HepG2 (cell line): ENCODE results near the gene NEDD8. TPM values are rescaled to one million over a fixed set of nuclear protein-coding genes. Genes with fewer than 3 reads are reported as not detected.
A peak's percentile ranks its signal among the peaks of the same experiment; 100 is the strongest.

Experiments
- ADNP ChIP-seq: sonication (generic); formaldehyde crosslinking; IDR thresholded peaks from 2 replicates; pipeline ENCODE4 v1.4.0; 2020; ENCODE audit warnings: missing genetic modification reagents
- ARNT2 ChIP-seq: sonication (generic); formaldehyde crosslinking; IDR thresholded peaks from 2 replicates; pipeline ENCODE4 v1.8.0; 2022; ENCODE audit warnings: mild to moderate bottlenecking, low read depth, missing genetic modification reagents, moderate library complexity
- BCL3 ChIP-seq: sonication (generic); formaldehyde crosslinking; IDR thresholded peaks from 2 replicates; pipeline ENCODE4 v1.5.1; 2020; ENCODE audit warnings: mild to moderate bottlenecking, missing genetic modification reagents, moderate library complexity
- CHCHD3 ChIP-seq: sonication (generic); formaldehyde crosslinking; IDR thresholded peaks from 2 replicates; pipeline ENCODE4 v1.8.0; 2022; ENCODE audit warnings: mild to moderate bottlenecking, missing genetic modification reagents, moderate library complexity
- FUBP1 ChIP-seq: sonication (generic); formaldehyde crosslinking; IDR thresholded peaks from 2 replicates; pipeline ENCODE4 v1.5.1; 2020; ENCODE audit warnings: missing genetic modification reagents, mild to moderate bottlenecking, borderline replicate concordance
- HNRNPLL ChIP-seq: fragments of 200-400 bp; formaldehyde crosslinking; IDR thresholded peaks from 2 replicates; pipeline ENCODE4 v1.6.1; 2017; ENCODE audit warnings: mild to moderate bottlenecking, low read depth, low read length; ENCODE audit not compliant: poor library complexity, severe bottlenecking
- ISX ChIP-seq: sonication (generic); formaldehyde crosslinking; conservative IDR thresholded peaks from 2 replicates; pipeline ENCODE4 v1.5.0; 2020; ENCODE audit warnings: missing genetic modification reagents
- MAX ChIP-seq: IDR thresholded peaks from 2 replicates; pipeline ENCODE4 v1.6.1; 2012; ENCODE audit warnings: inconsistent platforms
- MED13 ChIP-seq: sonication (generic); formaldehyde crosslinking; IDR thresholded peaks from 2 replicates; pipeline ENCODE4 v1.5.0; 2020; ENCODE audit warnings: missing genetic modification reagents
- POLR2AphosphoS5 ChIP-seq: IDR thresholded peaks from 2 replicates; pipeline ENCODE4 v1.6.1; 2012; ENCODE audit warnings: low read depth, low read length
- RBM22 ChIP-seq: fragments of 200-400 bp; formaldehyde crosslinking; optimal IDR thresholded peaks from 2 replicates; pipeline ENCODE3; 2017; ENCODE audit warnings: mild to moderate bottlenecking, low read length, moderate library complexity
- REPIN1 ChIP-seq: sonication (generic); formaldehyde crosslinking; IDR thresholded peaks from 2 replicates; pipeline ENCODE4 v1.8.0; 2022; ENCODE audit warnings: missing genetic modification reagents, low read depth, mild to moderate bottlenecking, borderline replicate concordance
- SALL1 ChIP-seq: sonication (generic); formaldehyde crosslinking; IDR thresholded peaks from 2 replicates; pipeline ENCODE4 v1.8.0; 2022; ENCODE audit warnings: mild to moderate bottlenecking, missing genetic modification reagents
- SKIL ChIP-seq: sonication (generic); formaldehyde crosslinking; IDR thresholded peaks from 2 replicates; pipeline ENCODE4 v1.8.0; 2022; ENCODE audit warnings: missing genetic modification reagents, mild to moderate bottlenecking, moderate library complexity, borderline replicate concordance
- ZBTB7B ChIP-seq: sonication (generic); formaldehyde crosslinking; IDR thresholded peaks from 2 replicates; pipeline ENCODE4 v1.4.0; 2020; ENCODE audit warnings: missing genetic modification reagents
- ZFY ChIP-seq: sonication (generic); formaldehyde crosslinking; IDR thresholded peaks from 2 replicates; pipeline ENCODE4 v1.4.0; 2020; ENCODE audit warnings: missing genetic modification reagents
- ZKSCAN1 ChIP-seq: fragments of 150-350 bp; IDR thresholded peaks from 2 replicates; pipeline ENCODE4 v1.6.1; 2014; ENCODE audit warnings: low read length
- ZNF18 ChIP-seq: sonication (generic); formaldehyde crosslinking; IDR thresholded peaks from 2 replicates; pipeline ENCODE4 v1.8.0; 2022; ENCODE audit warnings: mild to moderate bottlenecking, missing genetic modification reagents; ENCODE audit not compliant: insufficient replicate concordance
- ZNF354B ChIP-seq: sonication (generic); formaldehyde crosslinking; IDR thresholded peaks from 2 replicates; pipeline ENCODE4 v1.8.0; 2022; ENCODE audit warnings: mild to moderate bottlenecking, missing genetic modification reagents
- ZNF549 ChIP-seq: sonication (generic); formaldehyde crosslinking; IDR thresholded peaks from 2 replicates; pipeline ENCODE4 v1.5.0; 2020; ENCODE audit warnings: missing genetic modification reagents
- ZNF644 ChIP-seq: IDR thresholded peaks from 2 replicates; pipeline ENCODE4 v1.6.1; 2016; ENCODE audit warnings: low read depth
- ZSCAN22 ChIP-seq: sonication (generic); formaldehyde crosslinking; IDR thresholded peaks from 2 replicates; pipeline ENCODE4 v1.4.0; 2020; ENCODE audit warnings: mild to moderate bottlenecking, missing genetic modification reagents
- polyA plus RNA-seq, 8 experiments: library from polyadenylated mRNA; depleted of rRNA in 3 of 8; stranded (reverse) in 7 of 8; unstranded in 1 of 8; fragments of >200 nt; fragmentation: Illumina TruSeq in 4 of 8; extraction: Trizol in 4 of 8; gene quantifications; 2 replicates each; pipeline versions ENCODE4 v1.2.1 to v1.2.3, GENCODE V29; 2011 to 2016; ENCODE audit warnings: low read depth in 4 of 8, missing spikeins in 1 of 8, mixed read lengths in 1 of 8; ENCODE audit not compliant: insufficient read depth in 1 of 8
- total RNA-seq, 5 experiments: library from RNA; depleted of rRNA; stranded (reverse); fragments of >200 nt; fragmentation: Illumina TruSeq; extraction: Trizol; gene quantifications; 2 replicates each; pipeline ENCODE4 v1.2.3, GENCODE V29; 2016; ENCODE audit warnings: low read depth in 1 of 5

The NEDD8 gene
- total and polyA plus RNA-seq, 2 of the 13 experiments (the other 11 are each of a cell fraction or from before 2014, with no cell fraction given), result 535 to 713 TPM

- TF ChIP-seq RBM22 (peak; percentile 17), FUBP1 (CRISPR knock-in tag) (no peak), ZFY (CRISPR knock-in tag) (no peak), ZNF549 (CRISPR knock-in tag) (no peak), ZNF354B (CRISPR knock-in tag) (no peak), ZKSCAN1 (no peak), ZNF18 (CRISPR knock-in tag) (no peak), SALL1 (CRISPR knock-in tag) (no peak), REPIN1 (no peak), ZSCAN22 (CRISPR knock-in tag) (no peak), ISX (CRISPR knock-in tag) (no peak), ADNP (no peak), SKIL (CRISPR knock-in tag) (no peak), ZNF644 (CRISPR knock-in tag) (no peak), ZBTB7B (CRISPR knock-in tag) (no peak), POLR2AphosphoS5 (peak; percentile 39), HNRNPLL (no peak), BCL3 (CRISPR knock-in tag) (no peak), MED13 (CRISPR knock-in tag) (no peak), ARNT2 (CRISPR knock-in tag) (no peak), MAX (no peak), CHCHD3 (CRISPR knock-in tag) (no peak)
Observed at GRCh38 chr14:24236689-24237462, 4.7 kb upstream of the NEDD8 start (continued).
